GM12878 (cell line): ENCODE measurements around the gene IZUMO1. TPM values are rescaled to one million over a fixed set of nuclear protein-coding genes. Genes with fewer than 3 reads are reported as not detected.
A peak's percentile ranks its signal among the peaks of the same experiment; 100 is the strongest.

Source experiments
- ATAC-seq: fragments of 200-7000 bp; cut with Tn5 transposase; 3 replicates; pipeline ENCODE4 v1.9.1; 2020; ENCODE audit warnings: mild to moderate bottlenecking, moderate library complexity
- BruUV-seq: library from RNA; stranded (reverse); fragments of 400-500 nt; replicated peaks from 2 replicates; lab custom pipeline; 2021; lab: Mats Ljungman, UMichigan
- CTCF ChIA-PET: fragments of 300-600 bp; sonication (Branson Sonifier 250); formaldehyde crosslinking; extraction: SDS; loops from one replicate; lab custom pipeline; 2021; ENCODE audit warnings: inconsistent platforms; lab: Yijun Ruan, JAX
- POLR2A ChIA-PET: fragments of 350-600 bp; formaldehyde crosslinking; extraction: SDS; loops from one replicate; lab custom pipeline; 2021; ENCODE audit warnings: inconsistent platforms; lab: Charles Lee
- RAD21 ChIA-PET: fragments of 300-600 bp; sonication (Branson Sonifier 250); formaldehyde crosslinking; loops from one replicate; lab custom pipeline; 2023; ENCODE audit warnings: antibody characterized with exemption; ENCODE audit not compliant: unreplicated experiment; lab: Charles Lee
- SMC1A ChIA-PET: fragments of 300-600 bp; sonication (Branson Sonifier 250); formaldehyde crosslinking; loops from one replicate; lab custom pipeline; 2023; ENCODE audit not compliant: unreplicated experiment, uncharacterized antibody; lab: Charles Lee
- DNase-seq: peaks from one replicate; pipeline ENCODE4 v3.0.0-alpha.2; 2011; ENCODE audit warnings: low read depth, low spot score
- FAIRE-seq: peaks from 3 replicates; lab custom pipeline; 2011; peaks lifted over from hg19 to GRCh38; lab: Jason Lieb, UNC
- H2AFZ ChIP-seq: 2 replicates; pipeline ENCODE4 v1.6.0; 2011; ENCODE audit warnings: low read depth, low read length, control low read depth; ENCODE audit not compliant: control insufficient read depth
- H3K27ac ChIP-seq: 2 replicates; pipeline ENCODE4 v1.5.1; 2011; ENCODE audit warnings: control low read depth; ENCODE audit not compliant: control insufficient read depth, insufficient read depth
- H3K27me3 ChIP-seq, 2 experiments: replicated peaks in 1 of 2; 2 replicates each; pipeline versions ENCODE4 v1.6.0 to v1.6.1; 2011; ENCODE audit warnings: low read length in 1 of 2; ENCODE audit not compliant: control insufficient read depth in 2 of 2, insufficient read depth in 2 of 2
- H3K36me3 ChIP-seq, 2 experiments: 2 replicates each; pipeline ENCODE4 v1.5.1; 2011; ENCODE audit warnings: low read length in 1 of 2; ENCODE audit not compliant: control insufficient read depth in 2 of 2, insufficient read depth in 2 of 2
- H3K4me1 ChIP-seq: 2 replicates; pipeline ENCODE4 v1.6.1; 2011; ENCODE audit warnings: mild to moderate bottlenecking, low read length, moderate library complexity, mixed read lengths; ENCODE audit not compliant: control insufficient read depth, insufficient read depth
- H3K4me2 ChIP-seq: 2 replicates; pipeline ENCODE4 v1.6.0; 2011; ENCODE audit warnings: control low read depth; ENCODE audit not compliant: control insufficient read depth, insufficient read depth
- H3K4me3 ChIP-seq: fragments of 200-600 bp; sonication (generic); 2 replicates; pipeline ENCODE4 v1.5.1; 2016
- H3K79me2 ChIP-seq: 2 replicates; pipeline ENCODE4 v1.6.0; 2011; ENCODE audit warnings: low read length; ENCODE audit not compliant: control insufficient read depth, insufficient read depth
- H3K9ac ChIP-seq: 2 replicates; pipeline ENCODE4 v1.8.0; 2011; ENCODE audit warnings: low read length, control low read depth, mixed read lengths; ENCODE audit not compliant: control insufficient read depth, insufficient read depth
- H3K9me3 ChIP-seq: replicated peaks from 3 replicates; pipeline ENCODE4 v1.5.1; 2011; ENCODE audit warnings: mild to moderate bottlenecking, low read length; ENCODE audit not compliant: control insufficient read depth, insufficient read depth
- H4K20me1 ChIP-seq: 2 replicates; pipeline ENCODE4 v1.6.0; 2011; ENCODE audit not compliant: control insufficient read depth, insufficient read depth
- MEF2B ChIP-seq: fragments of 450-650 bp; IDR thresholded peaks from 2 replicates; pipeline ENCODE4 v1.6.1; 2018; ENCODE audit warnings: mild to moderate bottlenecking, moderate library complexity; ENCODE audit not compliant: partially characterized antibody, poor library complexity, severe bottlenecking
- WGBS: methylation state at CpG from one replicate; pipeline ENCODE4 v1.1.6; 2016; ENCODE audit warnings: low lambda C conversion rate; ENCODE audit not compliant: insufficient replicate concordance, insufficient coverage; ENCODE audit errors: missing lambda C conversion rate; 5-methylcytosine and 5-hydroxymethylcytosine counted together
- in situ Hi-C: fragments of 300-500 bp; cut with MboI; formaldehyde crosslinking; loops from 9 replicates; pipeline ENCODE4 v1.14.3; 2018; ENCODE audit warnings: mixed read lengths
- intact Hi-C: fragments of 100-400 bp; cut with micrococcal nuclease; formaldehyde crosslinking; loops from one replicate; pipeline ENCODE4 v1.14.2; 2022; ENCODE audit not compliant: unreplicated experiment
- polyA plus RNA-seq, 11 experiments: library from polyadenylated mRNA; depleted of rRNA in 4 of 11; unstranded in 6 of 11; stranded (reverse) in 5 of 11; fragments of >200 nt; fragmentation: Nextera tagmentation in 4 of 11; fragmentation: Illumina TruSeq in 1 of 11; extraction: Ambion mirVana in 4 of 11; extraction: Trizol in 1 of 11; gene quantifications; 1 replicate in 1 of 11; 2 replicates in 10 of 11; pipeline versions ENCODE4 v1.2.1 to v1.2.3, GENCODE V29; 2011 to 2016; ENCODE audit warnings: inconsistent platforms in 2 of 11, missing spikeins in 2 of 11, low read depth in 1 of 11
- total RNA-seq, 4 experiments: library from RNA; depleted of rRNA in 3 of 4; stranded (reverse); fragments of >200 nt in 3 of 4; fragmentation: Illumina TruSeq in 1 of 4; extraction: Trizol in 1 of 4; gene quantifications; 2 replicates each; pipeline versions ENCODE4 v1.2.1 to v1.2.3, GENCODE V29; 2013 to 2021
- TF ChIP-seq, protein P1 (sequence below), 3 experiments: IDR thresholded peaks in 2 of 3; conservative IDR thresholded peaks in 1 of 3; 2 replicates each; pipeline ENCODE4 v1.5.1; 2011; ENCODE audit warnings: low read depth in 3 of 3, low read length in 3 of 3, mild to moderate bottlenecking in 3 of 3, control low read depth in 2 of 3, moderate library complexity in 2 of 3, inconsistent platforms in 1 of 3, mixed read lengths in 1 of 3; ENCODE audit not compliant: control insufficient read depth in 2 of 3, insufficient read depth in 1 of 3; ENCODE audit errors: extremely low read depth in 1 of 3

The IZUMO1 gene
- total and polyA plus RNA-seq, 10 of the 15 experiments (the other 5 are each of a cell fraction or from before 2014, with no cell fraction given) = not detected

DNA sequence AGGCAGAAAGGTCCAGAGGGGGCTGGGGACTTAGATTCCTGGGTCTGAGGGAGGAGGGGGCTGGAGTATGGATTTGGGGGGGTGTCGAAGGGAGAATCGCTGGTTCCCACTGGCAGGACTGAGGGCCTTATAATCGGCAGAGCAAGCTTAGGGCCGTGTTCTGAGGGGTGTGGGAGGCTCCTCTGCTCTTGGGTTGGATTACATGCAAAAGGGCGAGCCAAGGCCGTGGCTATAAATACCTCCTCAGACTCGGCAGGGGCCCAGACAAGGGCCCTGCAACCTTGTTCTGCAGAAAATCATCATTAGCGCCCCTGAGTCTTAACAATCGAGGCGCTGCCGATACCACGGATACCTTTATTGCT lies 26.5 kb downstream of the IZUMO1 start:
- Histone ChIP-seq H3K4me1 (peaks cover 6% of the 10 kb centered on the region), H2AFZ (peak overlapping the region; percentile 98), H3K4me3 (no peak overlapping the region), H3K4me2 (peak overlapping the region; percentile 86; the same call in 1 of the 2 replicates), H3K79me2 (no peaks in the 10 kb centered on the region), H3K9ac (no peak overlapping the region), H3K27ac (no peak overlapping the region), H4K20me1 (no peaks in the 10 kb centered on the region), H3K27me3 (no peaks in the 10 kb centered on the region), H3K9me3 (no peaks in the 10 kb centered on the region), H3K36me3 (no peaks in the 10 kb centered on the region)
- no TSS peak for BruUV-seq
- ChIA-PET POLR2A (interaction anchor here (0.5 to 1.0 kb wide), 2 partner anchors 52 to 160 kb away, joined by 4 to 6 read pairs; no protein-coding TSS in a partner anchor), CTCF (interaction anchor here (1.4 to 2.7 kb wide), 2 partner anchors 46 to 74 kb away, joined by 4 to 11 read pairs; partner anchors contain the start of gene CA11), SMC1A (interaction anchor here (0.8 kb wide), 3 partner anchors 19 to 273 kb away, joined by 3 to 4 read pairs (median 3); partner anchors contain the start of gene RUVBL2), RAD21 (interaction anchor here (1.0 kb wide), 1 partner anchor 75 kb away, joined by 10 read pairs; the partner anchor contains the start of gene CA11)
- peak; percentile 46 for ATAC-seq
- FAIRE-seq = no peak
- in situ Hi-C loops = no loop called here
- TF ChIP-seq, protein P1, sequence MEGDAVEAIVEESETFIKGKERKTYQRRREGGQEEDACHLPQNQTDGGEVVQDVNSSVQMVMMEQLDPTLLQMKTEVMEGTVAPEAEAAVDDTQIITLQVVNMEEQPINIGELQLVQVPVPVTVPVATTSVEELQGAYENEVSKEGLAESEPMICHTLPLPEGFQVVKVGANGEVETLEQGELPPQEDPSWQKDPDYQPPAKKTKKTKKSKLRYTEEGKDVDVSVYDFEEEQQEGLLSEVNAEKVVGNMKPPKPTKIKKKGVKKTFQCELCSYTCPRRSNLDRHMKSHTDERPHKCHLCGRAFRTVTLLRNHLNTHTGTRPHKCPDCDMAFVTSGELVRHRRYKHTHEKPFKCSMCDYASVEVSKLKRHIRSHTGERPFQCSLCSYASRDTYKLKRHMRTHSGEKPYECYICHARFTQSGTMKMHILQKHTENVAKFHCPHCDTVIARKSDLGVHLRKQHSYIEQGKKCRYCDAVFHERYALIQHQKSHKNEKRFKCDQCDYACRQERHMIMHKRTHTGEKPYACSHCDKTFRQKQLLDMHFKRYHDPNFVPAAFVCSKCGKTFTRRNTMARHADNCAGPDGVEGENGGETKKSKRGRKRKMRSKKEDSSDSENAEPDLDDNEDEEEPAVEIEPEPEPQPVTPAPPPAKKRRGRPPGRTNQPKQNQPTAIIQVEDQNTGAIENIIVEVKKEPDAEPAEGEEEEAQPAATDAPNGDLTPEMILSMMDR (IDR thresholded peaks at IDR 0.05 in 2 of 3, conservative IDR thresholded peaks at IDR 0.05 in 1 of 3; ENCODE audit: control insufficient read depth in 2 of 3, extremely low read depth in 1 of 3, insufficient read depth in 1 of 3, low read depth in 3 of 3, low read length in 3 of 3) = no peak
- TF ChIP-seq MEF2B = peak; percentile 11
- 18% methylated on average over 12 of the region's 12 CpGs for WGBS
- DNase-seq = no peak
- intact Hi-C loops = no loop called here
